H1 (cell line): ENCODE data around the gene TRIM31. TPM values are rescaled to one million over a fixed set of nuclear protein-coding genes. Genes with fewer than 3 reads are reported as not detected.

ENCODE experiments used
- ATF3 ChIP-seq: IDR thresholded peaks from 2 replicates; pipeline ENCODE4 v1.6.1; 2011; ENCODE audit warnings: low read depth, mild to moderate bottlenecking, low read length; ENCODE audit not compliant: insufficient read depth
- EGR1 ChIP-seq: IDR thresholded peaks from 2 replicates; pipeline ENCODE4 v1.6.1; 2011; ENCODE audit warnings: low read depth, low read length, borderline replicate concordance
- JUN ChIP-seq: IDR thresholded peaks from 2 replicates; pipeline ENCODE4 v1.6.1; 2011; ENCODE audit warnings: low read depth, mild to moderate bottlenecking, improper control_type of control experiment, low read length
- SP1 ChIP-seq: IDR thresholded peaks from 2 replicates; pipeline ENCODE4 v1.6.1; 2011; ENCODE audit warnings: low read depth, low read length
- TBP ChIP-seq: IDR thresholded peaks from 2 replicates; pipeline ENCODE4 v1.6.1; 2011; ENCODE audit warnings: low read depth, low read length, improper control_type of control experiment
- polyA plus RNA-seq, 7 experiments: library from polyadenylated mRNA; depleted of rRNA in 3 of 7; stranded (reverse) in 5 of 7; unstranded in 2 of 7; fragments of >200 nt in 5 of 7; fragments of 200-250 nt in 2 of 7; gene quantifications; 1 replicate in 5 of 7; 2 replicates in 1 of 7; 4 replicates in 1 of 7; pipeline versions ENCODE4 v1.2.1 to v1.2.3, GENCODE V29; 2011 to 2013; ENCODE audit warnings: missing spikeins in 2 of 7, mixed read lengths in 2 of 7
- total RNA-seq: library from RNA; stranded (reverse); fragmentation: NEBNext Ultra II Directional; extraction: Animal tissue kit (Norgen Biotek cat#: 25700); gene quantifications from 2 replicates; pipeline ENCODE4 v1.2.1, GENCODE V29; 2021

The TRIM31 gene
- total and polyA plus RNA-seq, 2 of the 8 experiments (the other 6 are each of a cell fraction or from before 2014, with no cell fraction given): not detected

DNA sequence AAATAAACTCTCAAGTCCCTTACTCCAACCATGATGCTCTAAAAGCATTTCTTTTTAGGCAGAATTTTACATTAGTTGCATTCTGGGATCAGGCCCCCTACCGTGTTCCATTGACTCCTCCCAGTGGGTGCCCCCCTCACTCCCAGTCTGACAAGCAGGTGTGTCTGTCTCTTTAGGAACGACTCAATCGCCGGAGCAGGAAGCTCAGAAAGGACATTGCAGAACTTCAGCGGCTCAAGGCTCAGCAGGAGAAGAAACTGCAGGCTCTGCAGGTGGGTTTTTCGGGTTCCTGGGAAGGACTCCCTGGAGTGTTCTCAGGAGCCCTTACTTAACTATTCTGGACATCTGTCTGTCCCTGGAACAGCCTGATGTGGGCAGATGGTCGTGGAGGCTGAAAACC is 32.9 kb upstream of the TRIM31 start (continued):
- TF ChIP-seq TBP (no peak), EGR1 (no peak), SP1 (no peak), JUN (no peak), ATF3 (no peak)
